Articular chondrocyte of knee joint (primary cell): Measurements from ENCODE around the gene INSL6. TPM values are rescaled to one million over a fixed set of nuclear protein-coding genes. Genes with fewer than 3 reads are reported as not detected.

ENCODE experiments used
- small RNA-seq: library from RNA; depleted of rRNA; stranded (forward); fragments of <200 nt; gene quantifications from one replicate; pipeline ENCODE3, GENCODE V24; 2012
- total RNA-seq: library from RNA; depleted of rRNA; stranded (reverse); fragments of >200 nt; gene quantifications from 2 replicates; pipeline ENCODE4 v1.2.3, GENCODE V29; 2012

INSL6 gene, protein sequence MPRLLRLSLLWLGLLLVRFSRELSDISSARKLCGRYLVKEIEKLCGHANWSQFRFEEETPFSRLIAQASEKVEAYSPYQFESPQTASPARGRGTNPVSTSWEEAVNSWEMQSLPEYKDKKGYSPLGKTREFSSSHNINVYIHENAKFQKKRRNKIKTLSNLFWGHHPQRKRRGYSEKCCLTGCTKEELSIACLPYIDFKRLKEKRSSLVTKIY
- total RNA-seq = not detected in 2 replicates

GRCh38 chr9:5185220-5185840, at the start of gene INSL6:
Gene INSL6 (minus strand): TSS chr9:5185639. CDS start chr9:5185602, 37 bp downstream.

GRCh38 chr9:5231212-5231611, 45.8 kb upstream of the INSL6 start, which contains the start of gene INSL4:
Gene INSL4 (plus strand): TSS chr9:5231419. CDS start chr9:5231524, 105 bp downstream.

Small RNAs within 50 kb of the gene (small RNA-seq; reads per million reads assigned to genes)
- not detected for gene AL133547.1

Other genes starting within 250 kb of the INSL6 start
- 36.5 and 52.1 TPM in 2 replicates for gene JAK2, start 200.4 kb downstream of the INSL6 start, total RNA-seq
- gene INSL4, start 45.8 kb upstream of the INSL6 start, total RNA-seq = not detected in 2 replicates
- not detected in 2 replicates for gene RLN2, start 119.1 kb upstream of the INSL6 start, total RNA-seq
- gene RLN1, start 154.2 kb upstream of the INSL6 start, total RNA-seq = not detected in 2 replicates